H9 (cell line): ENCODE results near the gene PADI4. TPM values are rescaled to one million over a fixed set of nuclear protein-coding genes. Genes with fewer than 3 reads are reported as not detected.

ENCODE experiments used
- DNase-seq: peaks from one replicate; pipeline ENCODE4 v3.0.0-alpha.2; 2017
- H2AFZ ChIP-seq: one replicate; pipeline ENCODE4 v1.6.1; 2013; ENCODE audit warnings: mild to moderate bottlenecking, low read length, control low read depth, moderate library complexity
- H2AK5ac ChIP-seq: 2 replicates; pipeline ENCODE4 v1.6.1; 2013; ENCODE audit warnings: low read length, control low read depth, mixed read lengths; ENCODE audit not compliant: insufficient read length
- H2BK120ac ChIP-seq: one replicate; pipeline ENCODE4 v1.6.1; 2013; ENCODE audit warnings: low read depth, mild to moderate bottlenecking, low read length, control low read depth, inconsistent platforms; ENCODE audit not compliant: poor library complexity, severe bottlenecking
- H2BK12ac ChIP-seq: 2 replicates; pipeline ENCODE4 v1.6.1; 2013; ENCODE audit warnings: low read length, control low read depth, mixed read lengths, low read depth; ENCODE audit not compliant: insufficient read length
- H2BK15ac ChIP-seq: 2 replicates; pipeline ENCODE4 v1.6.1; 2013; ENCODE audit warnings: low read depth, low read length, control low read depth
- H2BK20ac ChIP-seq: one replicate; pipeline ENCODE4 v1.6.1; 2013; ENCODE audit warnings: low read depth, mild to moderate bottlenecking, low read length, control low read depth, inconsistent platforms; ENCODE audit not compliant: poor library complexity, severe bottlenecking
- H2BK5ac ChIP-seq: 2 replicates; pipeline ENCODE4 v1.6.1; 2013; ENCODE audit warnings: low read length, control low read depth, mixed read lengths; ENCODE audit not compliant: insufficient read length
- H3K14ac ChIP-seq: 2 replicates; pipeline ENCODE4 v1.6.1; 2013; ENCODE audit warnings: low read length, control low read depth; ENCODE audit not compliant: insufficient read depth
- H3K18ac ChIP-seq: 2 replicates; pipeline ENCODE4 v1.6.1; 2013; ENCODE audit warnings: low read depth, mild to moderate bottlenecking, mixed read lengths, low read length, control low read depth; ENCODE audit not compliant: insufficient read length
- H3K23ac ChIP-seq: 2 replicates; pipeline ENCODE4 v1.6.1; 2013; ENCODE audit warnings: low read length, control low read depth, mixed read lengths, low read depth; ENCODE audit not compliant: insufficient read length
- H3K23me2 ChIP-seq: 2 replicates; pipeline ENCODE4 v1.6.1; 2013; ENCODE audit warnings: low read depth, mild to moderate bottlenecking, mixed read lengths, low read length, control low read depth; ENCODE audit not compliant: insufficient read length, poor library complexity, severe bottlenecking
- H3K27ac ChIP-seq: 2 replicates; pipeline ENCODE4 v1.5.1; 2013; ENCODE audit warnings: low read length, control low read depth, mixed read lengths, low read depth; ENCODE audit not compliant: insufficient read length
- H3K27me3 ChIP-seq: 2 replicates; pipeline ENCODE4 v1.6.1; 2013; ENCODE audit warnings: low read length, control low read depth, inconsistent platforms; ENCODE audit not compliant: insufficient read depth
- H3K4ac ChIP-seq: 2 replicates; pipeline ENCODE4 v1.6.1; 2013; ENCODE audit warnings: low read depth, mild to moderate bottlenecking, control low read depth, inconsistent platforms, low read length, moderate library complexity
- H3K4me1 ChIP-seq: 2 replicates; pipeline ENCODE4 v1.6.1; 2013; ENCODE audit warnings: low read length, control low read depth, inconsistent platforms; ENCODE audit not compliant: insufficient read depth
- H3K4me2 ChIP-seq: 2 replicates; pipeline ENCODE4 v1.6.1; 2013; ENCODE audit warnings: low read length, control low read depth, mixed read lengths; ENCODE audit not compliant: insufficient read length, insufficient read depth
- H3K56ac ChIP-seq: 2 replicates; pipeline ENCODE4 v1.6.1; 2013; ENCODE audit warnings: low read depth, mild to moderate bottlenecking, mixed read lengths, low read length, control low read depth; ENCODE audit not compliant: insufficient read length
- H3K79me1 ChIP-seq: 2 replicates; pipeline ENCODE4 v1.6.1; 2013; ENCODE audit warnings: low read depth, mild to moderate bottlenecking, moderate library complexity, low read length, control low read depth, inconsistent platforms; ENCODE audit not compliant: insufficient read depth, poor library complexity, severe bottlenecking
- H3K79me2 ChIP-seq: 2 replicates; pipeline ENCODE4 v1.6.1; 2013; ENCODE audit warnings: low read length, control low read depth, inconsistent platforms; ENCODE audit not compliant: insufficient read depth
- H3K9ac ChIP-seq: 2 replicates; pipeline ENCODE4 v1.6.1; 2013; ENCODE audit warnings: low read length, control low read depth, mixed read lengths; ENCODE audit not compliant: insufficient read length; ENCODE audit errors: extremely low read depth
- H3K9me3 ChIP-seq: one replicate; pipeline ENCODE4 v1.6.1; 2013; ENCODE audit warnings: low read depth, low read length, inconsistent platforms; ENCODE audit not compliant: control insufficient read depth
- H3T11ph ChIP-seq: one replicate; pipeline ENCODE4 v1.6.1; 2013; ENCODE audit warnings: mild to moderate bottlenecking, low read length, control low read depth, inconsistent platforms
- H4K20me1 ChIP-seq: one replicate; pipeline ENCODE4 v1.6.1; 2013; ENCODE audit not compliant: control insufficient read depth, insufficient read length, insufficient read depth
- H4K5ac ChIP-seq: 2 replicates; pipeline ENCODE4 v1.6.1; 2013; ENCODE audit warnings: low read depth, mild to moderate bottlenecking, mixed read lengths, low read length, control low read depth; ENCODE audit not compliant: insufficient read length
- H4K8ac ChIP-seq: replicated peaks from 2 replicates; pipeline ENCODE4 v1.6.1; 2013; ENCODE audit warnings: low read length, control low read depth, mixed read lengths, low read depth; ENCODE audit not compliant: insufficient read length
- H4K91ac ChIP-seq: 2 replicates; pipeline ENCODE4 v1.6.1; 2013; ENCODE audit warnings: low read depth, mild to moderate bottlenecking, moderate library complexity, mixed read lengths, low read length, control low read depth; ENCODE audit not compliant: insufficient read length
- H3K27ac Mint-ChIP-seq, 3 experiments: 2 replicates in 2 of 3; 3 replicates in 1 of 3; pipeline ENCODE4 v1.8.0; 2020 to 2021; ENCODE audit warnings: mixed read lengths in 3 of 3, mild to moderate bottlenecking in 1 of 3, moderate library complexity in 1 of 3
- H3K27me3 Mint-ChIP-seq: 2 replicates; pipeline ENCODE4 v1.8.0; 2021; ENCODE audit warnings: low read depth, mild to moderate bottlenecking, moderate library complexity, mixed read lengths
- H3K36me3 Mint-ChIP-seq, 3 experiments: 2 replicates in 2 of 3; 3 replicates in 1 of 3; pipeline ENCODE4 v1.8.0; 2020 to 2021; ENCODE audit warnings: low read depth in 3 of 3, mixed read lengths in 3 of 3; ENCODE audit not compliant: insufficient read depth in 1 of 3
- H3K4me1 Mint-ChIP-seq, 2 experiments: 2 replicates each; pipeline ENCODE4 v1.8.0; 2020; ENCODE audit warnings: mixed read lengths in 2 of 2
- H3K4me3 Mint-ChIP-seq, 2 experiments: 2 replicates in 1 of 2; 3 replicates in 1 of 2; pipeline ENCODE4 v1.8.0; 2020 to 2021; ENCODE audit warnings: mild to moderate bottlenecking in 2 of 2, mixed read lengths in 2 of 2, moderate library complexity in 1 of 2
- H3K9me3 Mint-ChIP-seq, 2 experiments: 2 replicates in 1 of 2; 3 replicates in 1 of 2; pipeline ENCODE4 v1.8.0; 2020; ENCODE audit warnings: mild to moderate bottlenecking in 2 of 2, mixed read lengths in 2 of 2, moderate library complexity in 1 of 2
- WGBS: extraction: QIAGEN DNeasy Blood & Tissue Kit; methylation state at CpG from one replicate; pipeline ENCODE4 v1.1.7; 2013; ENCODE audit warnings: missing lambda C conversion rate, low lambda C conversion rate, mixed read lengths; ENCODE audit not compliant: insufficient read length; ENCODE audit errors: extremely low coverage; 5-methylcytosine and 5-hydroxymethylcytosine counted together
- total RNA-seq: library from RNA; stranded (reverse); gene quantifications from 2 replicates; pipeline ENCODE4 v1.2.1, GENCODE V29; 2021
- TF ChIP-seq, protein P1 (sequence below): fragments of 200-600 bp; sonication (generic); conservative IDR thresholded peaks from 3 replicates; pipeline ENCODE4 v1.8.0; 2021; ENCODE audit warnings: antibody characterized with exemption, mild to moderate bottlenecking

The PADI4 gene
- total RNA-seq, 1 experiment from 2014 or later = 0.13 TPM

DNA sequence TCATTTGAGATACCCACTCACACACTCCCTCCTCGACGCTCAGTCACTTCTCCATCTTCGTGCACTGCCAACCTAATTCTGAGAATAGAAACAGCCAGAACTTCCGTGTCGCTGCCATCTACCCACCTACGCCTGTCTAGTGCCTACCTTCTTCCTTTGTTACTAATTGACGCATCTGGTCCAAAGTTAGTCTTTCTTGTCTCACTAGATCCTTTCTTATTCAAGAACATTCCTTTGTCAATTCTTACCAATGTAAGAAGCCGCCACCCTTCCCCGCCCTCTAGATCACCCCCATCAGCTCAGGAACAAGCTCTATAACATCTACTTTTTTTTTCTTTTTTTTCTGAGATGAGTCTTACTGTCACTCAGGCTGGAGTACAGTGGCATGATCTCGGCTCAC lies 67.7 kb downstream of the PADI4 start:
- H3K9me3 Mint-ChIP-seq = no peaks in the 10 kb centered on the region

More for the DNA sequence above, 67.7 kb downstream of the PADI4 start:
- peaks cover 6% of the 10 kb centered on the region for H3K27me3 Mint-ChIP-seq
- WGBS = no CpG with 5 or more reads among the region's 10 CpGs
- TF ChIP-seq, protein P1, sequence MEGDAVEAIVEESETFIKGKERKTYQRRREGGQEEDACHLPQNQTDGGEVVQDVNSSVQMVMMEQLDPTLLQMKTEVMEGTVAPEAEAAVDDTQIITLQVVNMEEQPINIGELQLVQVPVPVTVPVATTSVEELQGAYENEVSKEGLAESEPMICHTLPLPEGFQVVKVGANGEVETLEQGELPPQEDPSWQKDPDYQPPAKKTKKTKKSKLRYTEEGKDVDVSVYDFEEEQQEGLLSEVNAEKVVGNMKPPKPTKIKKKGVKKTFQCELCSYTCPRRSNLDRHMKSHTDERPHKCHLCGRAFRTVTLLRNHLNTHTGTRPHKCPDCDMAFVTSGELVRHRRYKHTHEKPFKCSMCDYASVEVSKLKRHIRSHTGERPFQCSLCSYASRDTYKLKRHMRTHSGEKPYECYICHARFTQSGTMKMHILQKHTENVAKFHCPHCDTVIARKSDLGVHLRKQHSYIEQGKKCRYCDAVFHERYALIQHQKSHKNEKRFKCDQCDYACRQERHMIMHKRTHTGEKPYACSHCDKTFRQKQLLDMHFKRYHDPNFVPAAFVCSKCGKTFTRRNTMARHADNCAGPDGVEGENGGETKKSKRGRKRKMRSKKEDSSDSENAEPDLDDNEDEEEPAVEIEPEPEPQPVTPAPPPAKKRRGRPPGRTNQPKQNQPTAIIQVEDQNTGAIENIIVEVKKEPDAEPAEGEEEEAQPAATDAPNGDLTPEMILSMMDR = no peak
- Histone ChIP-seq H3K27me3 (no peaks in the 10 kb centered on the region), H2AFZ (no peak overlapping the region), H3K18ac (no peak overlapping the region), H3K14ac (no peak overlapping the region), H3K79me2 (no peaks in the 10 kb centered on the region), H3K4me1 (peaks cover 8% of the 10 kb centered on the region; the same call in 1 of the 2 replicates), H3K56ac (no peak overlapping the region), H4K8ac (no peak overlapping the region), H2BK12ac (no peak overlapping the region), H2BK5ac (no peak overlapping the region), H3K4me2 (no peak overlapping the region), H4K5ac (no peak overlapping the region), H3K27ac (no peak overlapping the region), H3K4ac (no peak overlapping the region), H4K20me1 (no peaks in the 10 kb centered on the region), H4K91ac (no peak overlapping the region), H3K9ac (no peak overlapping the region), H2BK20ac (no peak overlapping the region), H3K79me1 (no peaks in the 10 kb centered on the region), H2BK15ac (no peak overlapping the region), H3K23me2 (no peaks in the 10 kb centered on the region), H3T11ph (no peak overlapping the region), H2BK120ac (no peak overlapping the region), H2AK5ac (no peak overlapping the region), H3K23ac (no peak overlapping the region), H3K9me3 (no peaks in the 10 kb centered on the region)
- H3K4me1 Mint-ChIP-seq = peaks cover 33 to 34% of the 10 kb centered on the region in 2 experiments
- H3K36me3 Mint-ChIP-seq = no peaks in the 10 kb centered on the region
- no peak overlapping the region for H3K27ac Mint-ChIP-seq
- no peak overlapping the region for H3K4me3 Mint-ChIP-seq
- DNase-seq = no peak
